ENCODE data around the gene TMBIM6.
"Not testable (repeated sequence)": the region's sequence is repeated elsewhere in the genome, so short reads cannot be mapped to it uniquely, and the experiment has no call there.

Gene TMBIM6

GRCh38 chr12:49777800-49778748, 36.7 kb downstream of the TMBIM6 start:
- DNase-seq = peak; percentile 18

- no peak for DNase-seq
Measured at GRCh38 chr12:49779581-49779980, 38.2 kb downstream of the TMBIM6 start.

- DNase-seq = not testable (repeated sequence)
Measured at GRCh38 chr12:49780914-49781313, 39.6 kb downstream of the TMBIM6 start.

GRCh38 chr12:49783917-49784676, 42.7 kb downstream of the TMBIM6 start:
- DNase-seq = no peak

GRCh38 chr12:49784756-49785409, 43.5 kb downstream of the TMBIM6 start:
- DNase-seq = no peak

GRCh38 chr12:49787672-49788071, 46.3 kb downstream of the TMBIM6 start:
- DNase-seq = no peak

GRCh38 chr12:49789992-49790391, 48.6 kb downstream of the TMBIM6 start:
- no peak for DNase-seq

- DNase-seq = no peak
Measured at GRCh38 chr12:49790741-49791555, 49.6 kb downstream of the TMBIM6 start.

- DNase-seq = no peak
Measured at GRCh38 chr12:49791700-49792099, 50.3 kb downstream of the TMBIM6 start.

- DNase-seq = no peak
Measured at GRCh38 chr12:49792181-49792970, 51.0 kb downstream of the TMBIM6 start.

- DNase-seq = no peak
Measured at GRCh38 chr12:49792976-49793580, 51.7 kb downstream of the TMBIM6 start.

- DNase-seq = no peak
Measured at GRCh38 chr12:49793620-49794019, 52.3 kb downstream of the TMBIM6 start.

- no peak for DNase-seq
Measured at GRCh38 chr12:49794021-49794420, 52.7 kb downstream of the TMBIM6 start.

GRCh38 chr12:49794811-49795653, 53.7 kb downstream of the TMBIM6 start:
- no peak for DNase-seq

- DNase-seq = no peak
Measured at GRCh38 chr12:49795654-49796105, 54.3 kb downstream of the TMBIM6 start.

GRCh38 chr12:49796155-49796554, 54.8 kb downstream of the TMBIM6 start:
- no peak for DNase-seq

GRCh38 chr12:49796606-49797448, 55.5 kb downstream of the TMBIM6 start:
- no peak for DNase-seq

GRCh38 chr12:49797449-49797776, 56.1 kb downstream of the TMBIM6 start:
- no peak for DNase-seq

GRCh38 chr12:49798248-49798647, 56.9 kb downstream of the TMBIM6 start:
- no peak for DNase-seq

All from NCI-H1694 treated with DMSO at 0.1 percent for 48 hours (cell line).